Sigmoid colon (tissue), 4 donors: ENCODE data around the gene SSBP4.

Experiments used
- EP300 ChIP-seq, 4 donors: sonication (generic); formaldehyde crosslinking; IDR thresholded peaks; one replicate each; pipeline ENCODE4 v1.6.1; 2017; ENCODE audit warnings: antibody characterized with exemption in 4 of 4
- POLR2A ChIP-seq, 2 donors: fragments of 450-650 bp; IDR thresholded peaks; one replicate each; pipeline ENCODE4 v1.6.1; 2016; ENCODE audit warnings: antibody characterized with exemption in 2 of 2, mild to moderate bottlenecking in 2 of 2, moderate library complexity in 2 of 2
- TF ChIP-seq, protein P1 (sequence below), 4 experiments: fragments of 450-650 bp in 3 of 4; fragments of 200-600 bp in 1 of 4; IDR thresholded peaks; one replicate each; pipeline ENCODE4 v1.5.1; 2016 to 2019; ENCODE audit warnings: antibody characterized with exemption in 4 of 4, mild to moderate bottlenecking in 3 of 4, moderate library complexity in 2 of 4

DNA sequence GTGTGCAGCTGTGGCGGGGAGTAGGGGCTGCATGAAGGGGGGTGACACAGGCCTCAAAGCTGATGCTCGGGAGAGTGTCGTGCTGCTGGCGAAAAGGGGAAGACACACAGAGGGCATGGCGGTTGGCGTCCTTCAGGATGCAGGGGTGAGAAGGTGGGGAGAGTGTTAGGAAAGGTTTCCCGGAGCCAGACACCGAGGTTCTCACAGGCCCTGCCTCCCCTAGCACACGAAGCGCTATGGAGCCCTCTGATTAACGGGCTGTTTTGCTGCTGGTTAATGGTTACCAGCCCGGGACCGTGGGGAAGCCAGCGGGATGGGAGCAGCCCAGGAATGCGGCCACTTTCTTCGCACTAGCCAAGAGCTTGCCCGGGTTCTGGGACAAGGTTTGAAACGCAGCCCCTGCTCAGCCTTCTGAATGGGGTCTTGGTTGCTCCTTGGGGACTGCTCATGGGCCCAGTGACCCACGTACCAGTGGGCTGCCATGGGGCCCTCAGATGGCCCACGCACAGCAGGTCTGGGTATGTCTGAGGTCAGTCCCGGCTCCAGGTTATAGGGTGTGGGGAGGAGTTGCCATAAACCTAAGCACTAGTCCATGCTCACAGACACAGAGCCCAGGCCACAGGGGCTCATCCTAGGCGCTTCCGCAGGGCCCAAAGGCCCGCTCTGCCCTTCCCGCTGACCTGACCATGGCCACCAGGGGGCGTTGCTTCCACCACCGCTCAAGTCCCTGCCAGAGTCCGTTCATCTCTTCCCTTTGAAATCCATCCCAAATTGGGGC is 50.1 kb downstream of the SSBP4 start:
- TF ChIP-seq, protein P1, sequence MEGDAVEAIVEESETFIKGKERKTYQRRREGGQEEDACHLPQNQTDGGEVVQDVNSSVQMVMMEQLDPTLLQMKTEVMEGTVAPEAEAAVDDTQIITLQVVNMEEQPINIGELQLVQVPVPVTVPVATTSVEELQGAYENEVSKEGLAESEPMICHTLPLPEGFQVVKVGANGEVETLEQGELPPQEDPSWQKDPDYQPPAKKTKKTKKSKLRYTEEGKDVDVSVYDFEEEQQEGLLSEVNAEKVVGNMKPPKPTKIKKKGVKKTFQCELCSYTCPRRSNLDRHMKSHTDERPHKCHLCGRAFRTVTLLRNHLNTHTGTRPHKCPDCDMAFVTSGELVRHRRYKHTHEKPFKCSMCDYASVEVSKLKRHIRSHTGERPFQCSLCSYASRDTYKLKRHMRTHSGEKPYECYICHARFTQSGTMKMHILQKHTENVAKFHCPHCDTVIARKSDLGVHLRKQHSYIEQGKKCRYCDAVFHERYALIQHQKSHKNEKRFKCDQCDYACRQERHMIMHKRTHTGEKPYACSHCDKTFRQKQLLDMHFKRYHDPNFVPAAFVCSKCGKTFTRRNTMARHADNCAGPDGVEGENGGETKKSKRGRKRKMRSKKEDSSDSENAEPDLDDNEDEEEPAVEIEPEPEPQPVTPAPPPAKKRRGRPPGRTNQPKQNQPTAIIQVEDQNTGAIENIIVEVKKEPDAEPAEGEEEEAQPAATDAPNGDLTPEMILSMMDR (IDR thresholded peaks at IDR 0.05), result peak; percentile 40 to 66 (median 60)
- TF ChIP-seq EP300 (IDR thresholded peaks at IDR 0.05) (no peak), POLR2A (IDR thresholded peaks at IDR 0.05) (no peak)
